GM10266 (cell line): Measurements from ENCODE around the gene EXOC4.

ENCODE experiments used
- DNase-seq: peaks from one replicate; pipeline ENCODE4 v3.0.0; 2012; ENCODE audit errors: extremely low spot score
- CTCF ChIP-seq: IDR thresholded peaks from 2 replicates; pipeline ENCODE4 v1.5.1; 2012; ENCODE audit warnings: mild to moderate bottlenecking, low read depth; ENCODE audit not compliant: control insufficient read depth, insufficient read depth; ENCODE audit errors: missing control alignments

Gene EXOC4

GRCh38 chr7:134040988-134041387, 788.1 kb downstream of the EXOC4 start:
- no peak for DNase-seq
- TF ChIP-seq CTCF = no peak

GRCh38 chr7:134041477-134041876, 788.6 kb downstream of the EXOC4 start:
- no peak for TF ChIP-seq CTCF
- DNase-seq = no peak

GRCh38 chr7:134042307-134042706, 789.4 kb downstream of the EXOC4 start:
- no peak for DNase-seq

GRCh38 chr7:134044682-134045081, 791.8 kb downstream of the EXOC4 start:
- DNase-seq = no peak
- TF ChIP-seq CTCF = no peak

More at GRCh38 chr7:134042307-134042706, 789.4 kb downstream of the EXOC4 start:
- TF ChIP-seq CTCF = no peak

- TF ChIP-seq CTCF = no peak
- DNase-seq = no peak
Observed at GRCh38 chr7:134045716-134046115, 792.8 kb downstream of the EXOC4 start.

GRCh38 chr7:134046594-134047128, 793.8 kb downstream of the EXOC4 start:
- no peak for TF ChIP-seq CTCF
- DNase-seq = no peak

GRCh38 chr7:134047675-134048074, 794.8 kb downstream of the EXOC4 start:
- TF ChIP-seq CTCF = no peak
- DNase-seq = no peak
